SJCRH30 (cell line): Measurements from ENCODE around the gene SV2B. TPM values are rescaled to one million over a fixed set of nuclear protein-coding genes. Genes with fewer than 3 reads are reported as not detected.
"Not testable (repeated sequence)": the region's sequence is repeated elsewhere in the genome, so short reads cannot be mapped to it uniquely, and the experiment has no call there.

Experiments
- DNase-seq, 2 experiments: peaks; one replicate each; pipeline ENCODE4 v3.0.0-alpha.2; 2015 to 2020
- H3K27ac ChIP-seq: fragments of 250-450 bp; sonication (Bioruptor Pico); 2 replicates; pipeline ENCODE4 v1.5.1; 2020; ENCODE audit warnings: mild to moderate bottlenecking, moderate library complexity
- H3K27me3 ChIP-seq: fragments of 250-450 bp; sonication (Bioruptor Pico); 2 replicates; pipeline ENCODE4 v1.5.1; 2020; ENCODE audit warnings: mild to moderate bottlenecking, moderate library complexity
- H3K36me3 ChIP-seq: fragments of 250-450 bp; sonication (Bioruptor Pico); 2 replicates; pipeline ENCODE4 v1.5.1; 2020; ENCODE audit warnings: mild to moderate bottlenecking, moderate library complexity
- H3K4me1 ChIP-seq: fragments of 250-450 bp; sonication (Bioruptor Pico); 2 replicates; pipeline ENCODE4 v1.5.1; 2020; ENCODE audit warnings: mild to moderate bottlenecking, moderate library complexity
- H3K4me3 ChIP-seq: fragments of 250-450 bp; sonication (Bioruptor Pico); 2 replicates; pipeline ENCODE4 v1.5.1; 2020; ENCODE audit warnings: mild to moderate bottlenecking, moderate library complexity
- H3K9me3 ChIP-seq: fragments of 250-450 bp; sonication (Bioruptor Pico); replicated peaks from 2 replicates; pipeline ENCODE4 v1.5.1; 2020; ENCODE audit warnings: mild to moderate bottlenecking, moderate library complexity
- total RNA-seq: library from RNA; depleted of rRNA; stranded (reverse); fragments of >200 nt; shearing (Covaris generic); gene quantifications from 2 replicates; pipeline ENCODE4 v1.2.3, GENCODE V29; 2014

SV2B gene
- total RNA-seq, 1 experiment from 2014 or later = not detected

- no peak overlapping the region for H3K27ac ChIP-seq
- no peaks in the 10 kb centered on the region for H3K36me3 ChIP-seq
- no peaks in the 10 kb centered on the region for H3K4me1 ChIP-seq
- no peak for DNase-seq
- no peaks in the 10 kb centered on the region; the same call in 1 of the 2 replicates for H3K27me3 ChIP-seq
- H3K9me3 ChIP-seq = no peaks in the 10 kb centered on the region
- no peak overlapping the region for H3K4me3 ChIP-seq
Observed at GRCh38 chr15:91318931-91319330, 218.9 kb downstream of the SV2B start.

GRCh38 chr15:91319371-91320059 lies 219.5 kb downstream of the SV2B start:
- Histone ChIP-seq H3K4me3 (no peak overlapping the region), H3K27ac (no peak overlapping the region), H3K36me3 (no peaks in the 10 kb centered on the region), H3K9me3 (no peaks in the 10 kb centered on the region), H3K4me1 (no peaks in the 10 kb centered on the region), H3K27me3 (no peaks in the 10 kb centered on the region; the same call in 1 of the 2 replicates)
- DNase-seq = no peak

GRCh38 chr15:91320101-91320500 lies 220.0 kb downstream of the SV2B start:
- Histone ChIP-seq H3K4me3 (no peak overlapping the region), H3K27me3 (no peaks in the 10 kb centered on the region; the same call in 1 of the 2 replicates), H3K27ac (no peak overlapping the region), H3K4me1 (no peaks in the 10 kb centered on the region), H3K9me3 (no peaks in the 10 kb centered on the region), H3K36me3 (no peaks in the 10 kb centered on the region)
- DNase-seq = no peak

GRCh38 chr15:91329914-91330313 lies 229.9 kb downstream of the SV2B start:
- H3K36me3 ChIP-seq = no peaks in the 10 kb centered on the region
- DNase-seq = no peak
- H3K4me1 ChIP-seq = no peaks in the 10 kb centered on the region
- no peaks in the 10 kb centered on the region for H3K9me3 ChIP-seq
- H3K27ac ChIP-seq = no peak overlapping the region
- no peaks in the 10 kb centered on the region for H3K27me3 ChIP-seq
- no peak overlapping the region for H3K4me3 ChIP-seq

GRCh38 chr15:91331581-91331980 lies 231.5 kb downstream of the SV2B start:
- H3K4me3 ChIP-seq = no peak overlapping the region
- DNase-seq = no peak
- no peaks in the 10 kb centered on the region for H3K36me3 ChIP-seq
- H3K27ac ChIP-seq = no peak overlapping the region
- no peaks in the 10 kb centered on the region for H3K27me3 ChIP-seq
- no peaks in the 10 kb centered on the region for H3K4me1 ChIP-seq
- no peaks in the 10 kb centered on the region for H3K9me3 ChIP-seq

- no peaks in the 10 kb centered on the region for H3K27me3 ChIP-seq
- H3K4me3 ChIP-seq = no peak overlapping the region
- H3K9me3 ChIP-seq = no peaks in the 10 kb centered on the region
- no peak overlapping the region for H3K27ac ChIP-seq
- DNase-seq = no peak
- H3K36me3 ChIP-seq = no peaks in the 10 kb centered on the region
- no peaks in the 10 kb centered on the region for H3K4me1 ChIP-seq
Observed at GRCh38 chr15:91335702-91336101, 235.6 kb downstream of the SV2B start.

GRCh38 chr15:91336687-91337086 lies 236.6 kb downstream of the SV2B start:
- DNase-seq = no peak
- H3K27ac ChIP-seq = no peak overlapping the region
- H3K27me3 ChIP-seq = 0 out of 2 replicates have a peak, but pooled peaks cover 3% of the 10 kb centered on the region
- H3K9me3 ChIP-seq = no peaks in the 10 kb centered on the region
- no peaks in the 10 kb centered on the region for H3K36me3 ChIP-seq
- no peak overlapping the region for H3K4me3 ChIP-seq
- no peaks in the 10 kb centered on the region for H3K4me1 ChIP-seq

- H3K27ac ChIP-seq = no peak overlapping the region
- H3K9me3 ChIP-seq = no peaks in the 10 kb centered on the region
- H3K4me1 ChIP-seq = no peaks in the 10 kb centered on the region
- H3K27me3 ChIP-seq = 0 out of 2 replicates have a peak, but pooled peaks cover 3% of the 10 kb centered on the region
- DNase-seq = peak; percentile 16 to 53
- H3K4me3 ChIP-seq = no peak overlapping the region
- H3K36me3 ChIP-seq = no peaks in the 10 kb centered on the region
Observed at GRCh38 chr15:91338766-91339165, 238.7 kb downstream of the SV2B start.

- H3K27ac ChIP-seq = no peak overlapping the region
Observed at GRCh38 chr15:91342097-91342496, 242.0 kb downstream of the SV2B start.

GRCh38 chr15:91344912-91345311 lies 244.9 kb downstream of the SV2B start:
- not testable (repeated sequence) for H3K4me3 ChIP-seq, H3K27ac ChIP-seq, H3K27me3 ChIP-seq, H3K9me3 ChIP-seq, H3K4me1 ChIP-seq, DNase-seq, H3K36me3 ChIP-seq

More at GRCh38 chr15:91342097-91342496, 242.0 kb downstream of the SV2B start:
- Histone ChIP-seq H3K36me3 (no peaks in the 10 kb centered on the region), H3K4me3 (no peak overlapping the region), H3K4me1 (no peaks in the 10 kb centered on the region), H3K27me3 (0 out of 2 replicates have a peak, but pooled peaks cover 3% of the 10 kb centered on the region), H3K9me3 (no peaks in the 10 kb centered on the region; the same call in 1 of the 2 replicates)
- DNase-seq = no peak

GRCh38 chr15:91345736-91346135 lies 245.7 kb downstream of the SV2B start:
- Histone ChIP-seq H3K4me3 (no peak overlapping the region), H3K36me3 (no peaks in the 10 kb centered on the region), H3K27me3 (0 out of 2 replicates have a peak, but pooled peaks cover 3% of the 10 kb centered on the region), H3K9me3 (no peaks in the 10 kb centered on the region; the same call in 1 of the 2 replicates), H3K4me1 (no peaks in the 10 kb centered on the region), H3K27ac (no peak overlapping the region)
- DNase-seq = no peak

GRCh38 chr15:91346259-91346658 lies 246.2 kb downstream of the SV2B start:
- no peaks in the 10 kb centered on the region; the same call in 1 of the 2 replicates for H3K9me3 ChIP-seq
- H3K27ac ChIP-seq = no peak overlapping the region
- DNase-seq = no peak
- H3K36me3 ChIP-seq = no peaks in the 10 kb centered on the region
- H3K4me3 ChIP-seq = no peak overlapping the region
- 0 out of 2 replicates have a peak, but pooled peaks cover 2% of the 10 kb centered on the region for H3K27me3 ChIP-seq
- H3K4me1 ChIP-seq = no peaks in the 10 kb centered on the region

GRCh38 chr15:91348752-91349500 lies 248.9 kb downstream of the SV2B start:
- no peaks in the 10 kb centered on the region for H3K4me1 ChIP-seq
- no peak overlapping the region for H3K27ac ChIP-seq
- no peaks in the 10 kb centered on the region for H3K27me3 ChIP-seq
- no peak for DNase-seq
- H3K9me3 ChIP-seq = no peaks in the 10 kb centered on the region; the same call in 1 of the 2 replicates
- H3K36me3 ChIP-seq = no peaks in the 10 kb centered on the region
- no peak overlapping the region for H3K4me3 ChIP-seq
